ENCODE results near the gene GNE. TPM values are rescaled to one million over a fixed set of nuclear protein-coding genes. Genes with fewer than 3 reads are reported as not detected.

The GNE gene, protein sequence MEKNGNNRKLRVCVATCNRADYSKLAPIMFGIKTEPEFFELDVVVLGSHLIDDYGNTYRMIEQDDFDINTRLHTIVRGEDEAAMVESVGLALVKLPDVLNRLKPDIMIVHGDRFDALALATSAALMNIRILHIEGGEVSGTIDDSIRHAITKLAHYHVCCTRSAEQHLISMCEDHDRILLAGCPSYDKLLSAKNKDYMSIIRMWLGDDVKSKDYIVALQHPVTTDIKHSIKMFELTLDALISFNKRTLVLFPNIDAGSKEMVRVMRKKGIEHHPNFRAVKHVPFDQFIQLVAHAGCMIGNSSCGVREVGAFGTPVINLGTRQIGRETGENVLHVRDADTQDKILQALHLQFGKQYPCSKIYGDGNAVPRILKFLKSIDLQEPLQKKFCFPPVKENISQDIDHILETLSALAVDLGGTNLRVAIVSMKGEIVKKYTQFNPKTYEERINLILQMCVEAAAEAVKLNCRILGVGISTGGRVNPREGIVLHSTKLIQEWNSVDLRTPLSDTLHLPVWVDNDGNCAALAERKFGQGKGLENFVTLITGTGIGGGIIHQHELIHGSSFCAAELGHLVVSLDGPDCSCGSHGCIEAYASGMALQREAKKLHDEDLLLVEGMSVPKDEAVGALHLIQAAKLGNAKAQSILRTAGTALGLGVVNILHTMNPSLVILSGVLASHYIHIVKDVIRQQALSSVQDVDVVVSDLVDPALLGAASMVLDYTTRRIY
- 12.4 and 20.3 TPM in 2 replicates for total RNA-seq

DNA sequence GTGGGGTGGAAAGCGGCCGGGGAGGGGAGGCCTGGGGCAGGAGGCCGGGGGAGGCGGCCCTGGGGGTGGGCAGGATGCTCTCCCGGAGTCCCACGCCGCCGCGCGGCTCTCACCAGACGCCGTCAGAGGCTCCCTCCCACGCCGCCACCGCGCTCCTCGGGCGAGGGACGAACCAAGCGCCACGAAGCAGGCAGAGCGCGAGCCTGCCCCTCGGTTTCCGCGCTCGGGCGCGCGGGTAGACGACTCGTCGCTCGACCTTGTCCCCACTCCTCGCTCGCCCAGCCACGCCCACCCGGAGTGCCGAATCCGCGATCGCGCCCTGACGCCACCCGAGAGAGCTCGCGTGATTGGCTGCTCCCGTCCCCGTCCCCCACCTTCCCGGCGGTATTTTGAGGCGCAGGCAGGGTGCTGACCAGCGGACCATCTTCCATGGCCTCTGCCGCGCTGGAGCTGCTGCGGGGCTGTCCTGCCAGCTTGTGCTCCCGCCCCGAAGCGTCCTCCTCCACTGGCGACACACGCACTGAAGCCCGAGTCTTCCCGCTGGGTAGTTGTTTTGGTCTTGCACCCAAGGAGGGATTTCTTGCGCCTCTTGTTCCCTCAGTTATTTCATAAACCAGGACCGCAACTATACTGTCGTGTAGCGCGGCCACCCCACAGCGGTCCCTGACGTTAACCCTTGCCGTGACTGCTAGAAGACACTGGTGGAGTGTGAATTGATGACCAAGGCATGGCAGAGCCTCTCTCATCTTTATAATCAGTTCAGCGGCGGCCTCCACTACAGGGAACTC is at the start of gene GNE:
Gene GNE, minus strand, starts transcription at position 241 of the 788 bp plus-strand sequence. CDS start 9,093 bp downstream, outside the sequence.

DNA sequence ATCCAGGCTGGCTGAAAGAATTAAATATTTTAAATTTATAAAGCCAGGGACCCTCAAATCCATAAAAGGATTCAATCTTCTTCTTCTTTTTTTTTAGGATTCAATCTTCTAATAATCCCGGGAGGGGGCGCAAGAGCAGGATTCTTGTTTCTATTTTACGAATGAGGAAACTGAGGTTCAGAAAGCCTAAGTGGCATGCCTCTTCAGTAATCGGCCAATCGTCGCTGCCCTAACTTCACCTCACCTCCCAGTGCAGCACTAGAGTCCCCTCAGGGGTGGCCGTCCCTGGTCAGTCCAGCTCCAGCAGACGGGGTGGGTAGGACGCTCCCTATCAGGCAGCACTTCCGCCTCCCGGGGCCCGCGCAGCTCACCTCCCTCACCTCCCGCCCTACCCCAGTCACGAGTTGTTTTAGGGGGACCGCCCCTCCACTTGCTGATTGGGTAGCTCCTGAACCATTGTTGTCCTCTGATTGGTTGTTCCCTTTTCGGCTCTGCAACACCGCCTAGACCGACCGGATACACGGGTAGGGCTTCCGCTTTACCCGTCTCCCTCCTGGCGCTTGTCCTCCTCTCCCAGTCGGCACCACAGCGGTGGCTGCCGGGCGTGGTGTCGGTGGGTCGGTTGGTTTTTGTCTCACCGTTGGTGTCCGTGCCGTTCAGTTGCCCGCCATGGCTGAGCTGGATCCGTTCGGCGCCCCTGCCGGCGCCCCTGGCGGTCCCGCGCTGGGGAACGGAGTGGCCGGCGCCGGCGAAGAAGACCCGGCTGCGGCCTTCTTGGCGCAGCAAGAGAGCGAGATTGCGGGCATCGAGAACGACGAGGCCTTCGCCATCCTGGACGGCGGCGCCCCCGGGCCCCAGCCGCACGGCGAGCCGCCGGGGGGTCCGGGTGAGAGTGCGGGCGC is 67.6 kb downstream of the GNE start, which contains the start of gene CLTA:
Gene CLTA, plus strand, starts transcription at position 534 of the 902 bp plus-strand sequence. Its CDS starts 136 bp downstream, at position 670.

DNA sequence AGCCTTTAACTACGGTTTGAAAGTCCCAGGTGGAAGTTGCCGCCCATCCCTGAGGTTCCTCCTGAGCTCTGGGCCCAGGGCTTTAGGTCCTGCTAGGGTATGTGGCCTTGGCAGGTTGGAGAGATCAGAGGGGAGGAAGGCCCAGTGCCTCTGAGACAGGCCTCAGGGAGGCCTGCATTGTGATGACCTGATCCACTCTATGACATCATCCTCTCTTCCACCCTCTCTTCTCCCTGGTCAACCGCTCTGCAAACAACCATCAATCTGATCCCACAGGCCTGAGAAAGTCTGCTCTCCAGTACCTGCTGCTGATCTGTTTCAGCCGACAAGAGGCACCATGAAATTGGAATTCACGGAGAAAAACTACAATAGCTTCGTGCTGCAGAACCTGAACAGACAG is 89.1 kb downstream of the GNE start, which contains the start of gene CCIN:
Gene CCIN, plus strand, starts transcription at position 223 of the 400 bp plus-strand sequence. Its CDS starts 115 bp downstream, at position 338.

Small RNAs within 50 kb of the gene (small RNA-seq; reads per million reads assigned to genes)
- not detected for gene RNU4-53P

Other genes with a start within 250 kb of the GNE start
- 22.1 and 22.6 TPM in 2 replicates for gene RECK, start 221.5 kb downstream of the GNE start, total RNA-seq
- gene GLIPR2, start 121.7 kb downstream of the GNE start, total RNA-seq, result 12.0 and 19.3 TPM in 2 replicates
- 0.36 and 0.40 TPM in 2 replicates for gene CCIN, start 89.1 kb downstream of the GNE start, total RNA-seq
- gene CLTA, start 67.5 kb downstream of the GNE start, total RNA-seq, result 266 and 325 TPM in 2 replicates
- 36.0 and 40.2 TPM in 2 replicates for gene RNF38, start 141.8 kb upstream of the GNE start, total RNA-seq

Data from thoracic aorta endothelial cell (primary cell).